ENCODE measurements around the gene GDF9.
A peak's percentile ranks its signal among the peaks of the same experiment; 100 is the strongest.

GDF9 gene

GRCh38 chr5:132898094-132898493 lies 31.8 kb upstream of the GDF9 start:
- H3K4me3 ChIP-seq (ENCODE audit: low read depth, low read length), result no peak overlapping the region
- no peak for TF ChIP-seq CTCF (IDR thresholded peaks at IDR 0.05; ENCODE audit: insufficient read depth, low read depth, low read length, missing control alignments)

GRCh38 chr5:132896685-132897084 lies 30.4 kb upstream of the GDF9 start:
- TF ChIP-seq CTCF (IDR thresholded peaks at IDR 0.05; ENCODE audit: insufficient read depth, low read depth, low read length, missing control alignments), result no peak
- H3K4me3 ChIP-seq (ENCODE audit: low read depth, low read length), result no peak overlapping the region
- peak; percentile 13 for DNase-seq (ENCODE audit: low read depth)

More at GRCh38 chr5:132898094-132898493, 31.8 kb upstream of the GDF9 start:
- DNase-seq (ENCODE audit: low read depth), result no peak

- no peak for TF ChIP-seq CTCF (IDR thresholded peaks at IDR 0.05; ENCODE audit: insufficient read depth, low read depth, low read length, missing control alignments)
Observed at GRCh38 chr5:132895719-132896305, 29.5 kb upstream of the GDF9 start.

GRCh38 chr5:132890817-132891216 lies 24.5 kb upstream of the GDF9 start:
- TF ChIP-seq CTCF (IDR thresholded peaks at IDR 0.05; ENCODE audit: insufficient read depth, low read depth, low read length, missing control alignments), result no peak
- no peak overlapping the region for H3K4me3 ChIP-seq (ENCODE audit: low read depth, low read length)
- DNase-seq (ENCODE audit: low read depth), result no peak

More at GRCh38 chr5:132895719-132896305, 29.5 kb upstream of the GDF9 start:
- no peak overlapping the region for H3K4me3 ChIP-seq (ENCODE audit: low read depth, low read length)
- DNase-seq (ENCODE audit: low read depth), result no peak

GRCh38 chr5:132889501-132889900 lies 23.2 kb upstream of the GDF9 start:
- DNase-seq (ENCODE audit: low read depth), result no peak
- TF ChIP-seq CTCF (IDR thresholded peaks at IDR 0.05; ENCODE audit: insufficient read depth, low read depth, low read length, missing control alignments), result no peak
- H3K4me3 ChIP-seq (ENCODE audit: low read depth, low read length), result no peak overlapping the region

- H3K4me3 ChIP-seq (ENCODE audit: low read depth, low read length), result no peak overlapping the region
- no peak for TF ChIP-seq CTCF (IDR thresholded peaks at IDR 0.05; ENCODE audit: insufficient read depth, low read depth, low read length, missing control alignments)
- no peak for DNase-seq (ENCODE audit: low read depth)
Observed at GRCh38 chr5:132887283-132887682, 21.0 kb upstream of the GDF9 start.

Data from GM12865 (cell line).